SKM-1 treated with dmso at 0.1 percent for 144 hours (cell line): ENCODE data around the gene CHSY1.
"Not testable (repeated sequence)": the region's sequence is repeated elsewhere in the genome, so short reads cannot be mapped to it uniquely, and the experiment has no call there.

Experiments used
- DNase-seq: peaks from one replicate; lab custom pipeline; 2025; ENCODE audit not compliant: unreplicated experiment; lab: John Stamatoyannopoulos, UW

Gene CHSY1

GRCh38 chr15:101251830-101252820 is at the start of gene CHSY1:
TSS of gene CHSY1 (minus strand) at chr15:101252048. CDS start at chr15:101251456, 592 bp downstream.
- DNase-seq: peak; percentile 85

DNA sequence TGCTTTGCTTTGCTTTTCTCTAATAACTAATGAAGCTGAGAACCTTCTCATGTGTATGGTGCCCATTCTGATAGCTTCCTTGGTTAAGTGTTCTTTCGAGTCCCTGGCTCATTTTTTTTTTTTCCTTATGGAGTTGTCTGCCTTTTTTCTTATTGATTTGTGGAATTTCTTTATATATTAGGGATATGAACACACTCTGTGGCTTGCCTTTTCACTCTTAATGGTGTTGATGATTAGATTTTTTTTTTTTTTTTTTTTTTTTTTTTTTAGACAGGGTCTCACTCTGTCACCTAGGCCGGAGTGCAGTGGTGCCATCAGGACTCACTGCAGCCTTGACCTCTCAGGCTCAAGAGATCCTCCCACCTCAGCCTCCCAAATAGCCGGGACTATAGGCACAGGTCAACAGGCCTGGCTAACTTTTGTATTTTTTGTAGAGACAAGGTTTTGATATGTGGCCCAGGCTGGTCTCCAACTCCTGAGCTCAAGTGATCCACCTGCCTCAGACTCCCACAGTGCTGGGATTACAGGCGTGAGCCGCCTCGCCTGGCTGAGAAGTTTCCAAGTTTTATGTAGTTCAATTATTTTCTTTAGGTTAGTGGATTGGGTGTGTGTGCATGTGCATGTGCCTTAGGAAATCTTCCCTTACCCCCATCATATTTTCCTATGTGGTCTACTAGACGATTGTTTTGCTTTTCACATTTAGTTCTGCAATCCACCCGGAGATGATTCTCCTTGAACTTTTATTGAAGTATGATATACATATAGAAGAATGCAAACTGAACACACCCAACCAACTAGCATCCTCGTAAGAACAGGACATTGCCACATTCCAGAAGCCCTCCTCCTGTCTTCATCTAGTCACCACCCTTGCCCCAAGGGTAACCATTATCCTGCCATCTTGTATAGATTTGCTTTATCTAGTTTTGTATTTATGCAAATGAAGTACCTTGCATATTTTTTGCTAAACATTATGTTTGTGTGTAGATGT is 44.9 kb upstream of the CHSY1 start:
- DNase-seq: no peak

- no peak for DNase-seq
Measured at GRCh38 chr15:101295607-101296161, 43.8 kb upstream of the CHSY1 start.

- peak; percentile 88 for DNase-seq
Measured at GRCh38 chr15:101294731-101295606, 43.1 kb upstream of the CHSY1 start, which contains the start of gene SNRPA1. TSS of gene SNRPA1 (minus strand) at chr15:101295248. CDS start at chr15:101295178, 70 bp downstream.

DNA sequence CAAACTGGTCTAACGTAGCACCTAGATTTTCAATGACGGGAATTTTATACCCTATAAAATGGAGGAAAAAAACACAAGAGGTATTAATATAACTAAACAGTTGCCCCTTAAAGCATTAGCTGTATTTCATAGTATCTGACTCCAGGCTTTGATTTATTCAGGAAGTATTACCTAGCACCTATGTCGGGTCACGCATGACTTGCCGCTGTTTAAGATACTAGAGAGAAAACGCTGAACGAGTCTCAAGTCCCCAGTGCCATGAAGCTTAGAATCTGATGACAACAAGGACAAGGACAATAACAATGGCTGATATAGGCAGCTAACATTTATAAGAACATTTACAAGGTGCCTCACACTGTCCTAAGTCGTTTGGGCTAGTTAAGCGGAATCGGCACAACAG is 41.3 kb upstream of the CHSY1 start:
- DNase-seq: no peak

DNA sequence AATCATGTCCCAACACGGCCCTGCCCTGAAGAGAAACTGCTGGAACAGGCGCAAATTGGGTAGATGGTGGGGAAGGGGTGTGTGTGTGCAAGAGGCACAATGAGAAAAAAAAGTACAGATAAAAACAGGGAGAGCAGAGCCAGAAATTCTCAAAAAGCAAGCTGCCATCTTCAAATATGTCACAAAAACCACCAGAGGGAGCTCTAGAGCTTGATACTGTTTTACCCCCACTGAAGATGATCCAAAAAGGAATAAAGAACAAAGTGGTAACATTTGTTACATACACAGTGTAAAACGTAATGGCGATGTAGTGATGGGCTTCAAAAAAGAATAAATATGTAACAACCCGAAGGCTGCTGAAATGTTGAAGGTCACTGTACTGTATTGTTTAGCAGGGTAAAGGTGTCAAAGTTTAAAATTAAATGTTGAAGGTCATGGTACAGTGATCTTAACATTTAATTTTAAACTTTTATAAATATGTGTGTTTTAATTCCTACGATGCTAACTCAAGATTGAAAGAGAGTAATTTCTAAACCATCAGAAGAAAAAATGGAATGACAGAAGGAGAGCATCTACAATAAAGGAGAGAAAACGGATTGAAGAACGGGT is 37.2 kb upstream of the CHSY1 start:
- peak; percentile 57 for DNase-seq

- not testable (repeated sequence) for DNase-seq
Measured at GRCh38 chr15:101287342-101287741, 35.5 kb upstream of the CHSY1 start.

DNA sequence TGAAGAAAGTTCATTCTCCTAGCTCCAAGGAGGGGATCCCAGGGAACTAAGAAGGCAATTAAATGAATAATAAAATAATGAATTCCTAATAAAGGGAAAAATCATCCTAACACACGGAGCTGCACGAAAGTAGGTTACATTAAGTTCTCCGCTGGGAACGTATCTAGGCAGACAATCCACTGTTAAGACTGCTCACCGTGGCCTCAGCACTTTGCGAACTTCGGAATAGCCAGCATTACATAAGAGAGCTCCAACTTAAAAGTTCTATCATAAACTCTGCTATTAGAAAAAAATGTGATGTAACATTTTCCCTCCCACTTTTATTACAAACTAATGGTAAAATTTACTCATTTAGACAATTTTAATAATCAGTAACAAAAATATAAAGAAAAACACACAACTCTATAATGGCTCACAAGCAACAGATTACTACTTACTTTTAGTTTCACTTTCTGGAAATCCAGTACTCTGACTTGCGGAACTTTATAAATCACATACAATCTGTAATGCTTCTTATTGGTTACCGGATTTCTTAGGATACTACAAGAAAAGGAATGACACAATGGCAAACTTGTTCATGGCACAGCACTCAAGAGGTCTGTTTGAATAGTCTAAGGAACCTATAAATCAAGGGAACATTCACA is 34.7 kb upstream of the CHSY1 start:
- DNase-seq: no peak

DNA sequence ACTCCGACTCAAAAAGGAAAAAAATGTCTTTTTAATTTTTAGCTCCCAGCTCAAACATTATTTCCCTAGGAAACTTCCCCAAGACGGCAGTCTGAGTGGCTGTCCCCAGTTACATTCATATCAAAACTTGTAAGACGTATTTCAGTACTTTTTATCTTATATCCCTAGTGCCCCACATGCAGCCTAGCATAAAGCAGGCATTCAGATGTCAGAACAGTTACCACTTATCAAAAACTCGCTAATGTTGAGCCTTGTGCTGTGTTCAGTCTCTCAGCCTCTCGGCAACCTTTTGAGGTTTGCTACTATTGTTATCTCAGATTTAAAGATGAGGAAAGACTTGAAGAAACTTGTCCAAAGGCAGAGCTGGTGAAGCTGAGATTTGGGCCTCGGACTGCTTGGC is 32.1 kb upstream of the CHSY1 start:
- no peak for DNase-seq

- DNase-seq: no peak
Measured at GRCh38 chr15:101280007-101280406, 28.2 kb upstream of the CHSY1 start.

DNA sequence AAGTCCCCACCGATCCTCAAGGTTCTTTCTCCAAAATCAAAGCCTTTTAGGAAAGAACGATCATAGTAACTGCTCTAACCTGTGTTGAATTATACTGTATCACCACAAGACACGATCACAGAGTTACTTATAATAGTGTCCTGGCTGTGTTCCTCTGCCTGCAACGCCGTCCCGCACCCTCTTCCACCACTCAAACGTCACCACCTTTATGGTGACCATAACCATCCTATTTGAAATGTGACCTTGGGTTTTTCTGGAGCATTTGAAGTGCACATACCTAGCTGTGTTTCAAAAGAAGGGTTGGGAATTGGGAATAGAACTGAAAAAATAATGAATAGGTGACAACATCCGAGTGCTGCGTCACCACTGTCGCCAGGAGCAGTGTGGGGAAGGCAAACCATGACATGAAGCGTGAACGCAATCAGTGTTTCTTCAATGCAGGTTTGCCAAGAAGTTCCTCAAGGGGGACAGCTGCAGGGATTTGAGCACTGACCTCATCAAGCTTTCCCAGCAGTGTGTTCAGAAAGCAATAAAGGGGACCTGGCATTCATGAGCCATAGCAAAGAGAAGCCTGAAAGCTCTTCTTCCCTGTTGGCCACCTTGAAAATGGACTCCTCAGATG is 26.2 kb upstream of the CHSY1 start:
- DNase-seq: no peak

GRCh38 chr15:101277038-101277822 is 25.4 kb upstream of the CHSY1 start, which contains the start of gene SELENOS:
TSS of gene SELENOS (minus strand) at chr15:101277485. CDS start at chr15:101277417, 68 bp downstream.
- DNase-seq: peak; percentile 83

DNA sequence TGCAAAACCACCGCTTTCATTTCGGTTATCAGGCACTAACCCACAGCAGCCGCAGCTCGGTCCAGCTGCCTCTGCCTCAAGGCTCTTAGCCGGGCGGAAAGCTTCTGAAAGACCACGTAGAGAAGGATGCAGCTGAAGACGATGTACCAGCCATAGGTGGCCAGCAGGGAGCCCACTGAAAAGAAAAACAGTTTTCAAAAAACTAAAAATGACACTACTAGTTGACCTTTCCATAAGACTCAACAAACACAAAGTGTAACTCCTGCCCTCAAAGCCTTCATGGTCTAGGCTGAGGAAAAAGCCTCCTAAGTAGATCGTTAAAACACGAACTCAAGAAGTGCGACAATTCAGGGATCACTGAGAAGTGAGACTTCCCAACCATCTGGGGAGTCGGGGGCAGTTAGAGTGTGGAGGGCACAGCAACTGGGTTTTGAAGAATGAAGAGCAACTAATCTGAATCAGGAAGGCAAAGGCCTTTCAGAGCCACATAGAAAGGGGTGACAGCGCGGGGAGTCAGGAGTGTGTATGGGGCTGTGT is 24.7 kb upstream of the CHSY1 start:
- peak; percentile 32 for DNase-seq

DNA sequence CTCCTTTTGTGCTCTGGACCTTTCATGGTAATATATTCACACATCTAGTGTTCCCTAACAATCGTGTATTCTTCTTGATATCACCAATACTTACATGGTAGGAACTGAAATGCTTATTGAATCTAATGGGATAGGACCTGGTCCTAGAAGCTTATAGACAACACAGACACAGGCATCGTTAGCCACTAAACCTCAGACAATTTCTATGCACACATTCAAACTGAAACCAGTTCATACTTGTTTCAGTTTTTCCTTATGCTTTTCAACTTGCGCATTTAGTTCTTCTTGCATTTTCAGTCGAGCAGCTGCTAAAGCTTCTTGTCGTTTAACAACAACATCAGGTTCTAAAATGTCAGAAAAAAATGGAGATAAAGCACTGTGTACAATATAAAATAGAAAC is 23.2 kb upstream of the CHSY1 start:
- DNase-seq: no peak

- DNase-seq: no peak
Measured at GRCh38 chr15:101273534-101273933, 21.7 kb upstream of the CHSY1 start.

DNA sequence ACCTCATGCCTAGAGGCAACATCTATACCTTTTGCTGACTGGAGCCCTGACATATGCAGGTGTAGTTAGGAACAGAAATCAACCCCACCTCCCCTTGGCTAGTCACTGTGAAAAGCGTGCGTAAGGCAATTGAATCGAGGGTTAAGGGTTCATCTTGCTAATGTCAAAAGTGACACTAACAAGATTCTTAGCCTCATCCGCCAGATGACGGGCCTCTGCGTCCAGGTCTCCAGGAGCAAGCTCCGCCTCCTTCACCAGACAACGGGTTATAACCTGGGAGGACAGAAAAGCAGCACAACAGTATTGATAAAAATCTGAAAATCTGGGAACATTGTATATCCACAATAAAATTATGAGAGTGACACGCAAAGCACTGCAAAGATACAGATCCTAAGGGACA is 20.7 kb upstream of the CHSY1 start:
- DNase-seq: no peak

GRCh38 chr15:101269479-101270223 is 17.8 kb upstream of the CHSY1 start:
- DNase-seq: no peak
